Right lung (tissue), 5 donors: Measurements from ENCODE around the gene SLC22A23. TPM values are rescaled to one million over a fixed set of nuclear protein-coding genes. Genes with fewer than 3 reads are reported as not detected.
A peak's percentile ranks its signal among the peaks of the same experiment; 100 is the strongest.

Experiments used
- DNase-seq, 2 donors: peaks; one replicate each; pipeline ENCODE4 v3.0.0-alpha.2; 2013
- polyA plus RNA-seq, 5 donors: library from polyadenylated mRNA; unstranded; fragments of 120-200 nt; gene quantifications; one replicate each; pipeline versions ENCODE4 v1.2.1 to v1.2.3, GENCODE V29; 2013; ENCODE audit warnings: inconsistent platforms in 1 of 5, low replicate concordance in 1 of 5; ENCODE audit not compliant: insufficient read length in 5 of 5, insufficient read depth in 1 of 5

Gene SLC22A23
- polyA plus RNA-seq, 5 donors, result 16.2 to 24.7 (median 18.1) TPM

DNA sequence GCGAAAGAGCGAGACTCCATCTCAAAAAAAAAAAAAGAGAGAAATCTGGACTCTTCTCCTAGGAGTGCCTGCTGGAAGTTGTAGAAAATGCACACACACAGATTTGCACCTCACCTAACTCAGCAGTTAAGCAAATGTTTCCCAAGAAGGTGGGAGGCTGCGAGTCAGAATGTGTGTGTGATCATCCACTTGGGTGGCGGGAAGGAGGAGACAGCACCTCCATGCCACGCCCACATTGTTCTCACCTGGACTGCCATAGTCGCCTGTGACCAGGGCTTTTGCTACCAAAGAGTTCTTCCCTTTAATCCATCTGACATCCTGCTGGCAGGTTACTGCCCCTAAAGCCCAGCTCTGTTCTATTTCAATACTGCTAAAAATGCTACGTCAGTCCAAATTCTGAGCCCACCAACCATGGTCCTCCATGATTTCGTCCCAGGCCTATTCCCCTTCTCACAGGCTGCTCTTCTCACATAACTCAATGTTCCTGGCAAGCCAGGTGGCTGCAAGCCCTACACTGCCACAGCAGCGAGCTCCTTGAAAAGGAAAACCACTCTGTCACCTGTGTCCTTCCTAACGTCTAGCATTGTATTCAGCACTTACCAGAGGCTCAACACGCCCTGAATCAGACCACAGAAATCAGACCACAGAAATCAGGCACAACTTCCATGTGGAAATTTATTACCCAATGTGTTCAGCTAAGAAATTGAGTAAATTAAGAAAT lies 120.6 kb downstream of the SLC22A23 start:
- DNase-seq, result no peak

DNA sequence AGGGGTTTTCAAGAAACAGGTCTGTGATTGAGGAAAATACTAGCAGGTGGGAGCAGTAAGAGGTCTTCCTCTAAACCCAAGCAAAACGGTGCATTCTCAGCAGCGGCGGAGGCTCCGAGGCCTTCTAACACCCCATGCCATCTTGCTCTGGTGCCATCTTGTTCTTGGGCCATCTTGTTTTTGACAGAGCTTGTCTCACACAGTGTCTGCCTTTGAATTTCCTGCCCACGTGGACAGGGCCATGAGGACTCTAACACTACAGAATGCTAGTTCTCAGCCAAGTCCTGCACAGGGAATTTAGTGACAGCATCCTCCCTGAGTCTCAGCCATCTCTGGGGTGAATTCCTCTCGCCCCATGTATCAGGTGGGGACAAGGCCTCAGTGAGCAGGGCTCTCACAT lies 121.7 kb downstream of the SLC22A23 start:
- no peak for DNase-seq

DNA sequence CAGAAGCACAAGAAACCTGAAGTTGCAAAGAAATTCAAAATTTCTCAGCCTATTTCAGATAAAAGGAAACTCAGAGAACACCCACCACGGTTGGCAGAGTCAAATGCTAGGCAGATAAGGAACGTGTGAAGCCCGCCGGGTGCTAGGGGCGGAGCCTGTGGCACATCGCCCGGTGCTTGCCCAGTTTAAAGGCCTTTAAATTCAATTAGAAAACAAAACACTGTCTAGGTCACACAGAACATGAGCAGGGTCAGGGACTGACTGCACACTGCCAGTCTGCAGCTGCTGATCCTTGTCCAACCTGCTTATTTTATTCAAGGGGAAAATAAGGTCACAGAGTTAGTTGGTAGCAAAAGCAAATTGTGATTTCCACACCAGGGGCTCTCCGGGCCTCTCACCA lies 122.3 kb downstream of the SLC22A23 start:
- no peak for DNase-seq

DNA sequence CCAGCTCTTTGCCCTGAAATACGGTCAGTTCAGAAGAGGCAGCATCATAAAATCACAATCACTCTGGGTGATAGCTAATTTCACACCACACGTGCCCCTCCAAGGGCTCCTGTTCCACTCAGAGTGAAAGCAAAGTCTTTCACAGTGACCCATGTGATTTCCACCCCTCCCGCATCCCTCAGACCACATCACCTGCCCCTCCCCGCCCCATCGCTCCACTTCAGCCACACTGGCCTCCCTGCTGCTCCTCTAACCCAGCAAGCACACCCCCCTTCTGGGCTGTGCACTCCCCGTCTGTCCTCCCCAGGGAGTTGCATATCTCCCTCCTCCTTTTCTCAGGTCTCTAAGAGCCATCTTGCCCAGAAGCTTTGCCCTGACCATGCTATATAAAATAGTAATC lies 123.6 kb downstream of the SLC22A23 start:
- no peak for DNase-seq

DNA sequence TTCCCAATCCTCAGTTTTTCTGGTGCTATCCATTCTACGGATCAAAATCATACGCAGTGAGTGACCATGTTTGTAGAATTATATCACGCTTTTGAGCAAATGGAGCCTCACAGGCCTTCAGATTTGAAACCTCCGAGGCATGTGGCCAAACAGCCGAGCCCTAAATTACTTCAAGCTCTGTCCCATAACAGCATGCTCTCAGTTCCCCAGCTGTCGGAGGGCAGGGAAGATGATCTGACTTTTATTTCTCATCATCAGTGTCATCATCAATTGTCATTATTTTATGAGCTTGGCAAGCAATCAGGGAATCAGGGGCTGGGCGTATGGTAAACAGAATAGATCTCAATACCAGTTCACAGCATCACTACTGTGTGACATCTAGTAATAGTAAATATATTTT lies 124.9 kb downstream of the SLC22A23 start:
- no peak for DNase-seq

DNA sequence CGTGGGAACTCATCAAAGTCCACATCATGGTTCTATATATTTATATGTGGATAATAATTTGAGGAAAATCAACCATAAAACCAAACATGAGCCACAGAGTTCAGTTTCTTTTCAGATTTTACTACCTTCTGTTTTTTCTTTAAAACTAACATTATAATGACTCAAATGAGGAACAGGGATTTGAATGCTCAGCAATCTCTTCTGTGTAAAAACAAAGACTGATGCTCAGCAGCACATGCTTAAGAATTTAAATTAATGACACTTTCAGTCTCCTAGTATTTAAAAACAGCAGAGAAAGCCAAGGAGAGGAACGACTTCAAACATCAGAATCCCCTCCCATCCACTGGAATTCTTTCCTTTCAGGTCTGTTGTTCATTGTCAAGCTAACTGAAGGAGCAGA lies 125.4 kb downstream of the SLC22A23 start:
- no peak for DNase-seq

DNA sequence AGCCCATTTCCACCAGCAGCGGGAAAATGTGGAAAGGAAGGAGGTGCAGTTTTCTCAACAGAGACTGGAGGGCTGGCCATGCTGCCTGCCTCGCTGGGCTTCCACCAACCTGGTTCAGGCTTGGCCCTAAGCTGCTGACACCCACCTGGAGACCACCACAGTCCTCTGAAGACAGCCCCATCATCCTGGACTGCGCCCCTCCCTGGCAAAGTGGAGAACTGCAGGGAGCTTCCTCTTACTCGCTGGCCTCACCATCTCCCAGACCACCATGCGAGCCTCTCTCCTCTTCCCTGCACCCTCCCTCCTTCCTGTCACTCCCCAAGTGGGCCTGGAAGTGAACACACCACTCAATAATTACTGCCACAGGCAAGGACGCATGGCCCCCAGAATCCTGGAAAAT lies 126.7 kb downstream of the SLC22A23 start:
- no peak for DNase-seq

DNA sequence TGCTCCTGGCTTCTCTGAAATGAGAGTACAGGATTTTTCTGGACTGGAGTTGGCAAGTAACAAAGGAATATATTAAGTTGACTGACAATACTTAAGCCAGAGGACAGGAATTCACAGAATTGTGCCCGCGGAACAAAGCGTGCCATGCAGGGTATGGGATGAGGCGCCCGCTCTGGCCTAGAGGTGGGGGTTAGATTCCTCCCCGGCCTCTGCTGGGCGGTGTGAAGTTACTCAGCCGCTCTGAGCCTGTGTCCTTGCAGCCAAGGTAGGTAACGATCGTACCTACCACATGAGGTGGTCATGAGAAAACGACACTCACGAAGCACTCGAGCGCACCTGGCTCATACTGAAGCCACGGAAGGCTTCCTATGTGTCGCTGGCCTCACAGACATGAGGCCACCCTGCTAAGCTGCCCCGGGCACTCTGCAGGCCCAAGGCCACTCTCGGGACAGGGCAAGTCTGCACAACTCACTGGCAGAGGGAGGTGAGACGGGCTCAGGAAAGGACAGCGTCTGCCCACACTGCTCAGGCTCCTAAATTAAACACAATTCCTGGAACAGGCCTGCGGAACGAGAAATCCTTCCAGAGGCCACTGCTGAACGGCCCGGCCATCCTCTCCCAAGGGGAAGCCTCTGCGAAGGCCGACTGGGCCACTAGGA lies 127.3 kb downstream of the SLC22A23 start:
- no peak for DNase-seq

DNA sequence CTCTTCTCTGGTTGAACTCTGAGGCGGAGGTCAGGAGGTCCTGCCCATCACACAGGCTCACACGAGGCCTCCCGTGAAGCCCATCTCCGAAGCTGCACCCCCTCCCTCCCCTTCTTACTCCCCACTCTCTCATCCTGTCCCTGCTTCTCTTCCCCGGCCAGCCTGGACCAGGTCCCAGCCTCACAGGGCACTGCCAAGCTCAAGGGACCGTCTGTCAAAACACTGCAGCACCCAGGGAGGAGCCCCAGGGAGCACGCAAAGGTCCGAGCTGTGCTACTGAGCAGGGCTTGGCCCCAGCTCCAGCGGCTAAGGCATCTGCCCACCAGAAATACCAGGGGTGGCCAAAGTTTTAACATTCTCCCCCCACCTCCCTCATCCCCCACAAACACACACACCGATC lies 128.1 kb downstream of the SLC22A23 start:
- no peak for DNase-seq

DNA sequence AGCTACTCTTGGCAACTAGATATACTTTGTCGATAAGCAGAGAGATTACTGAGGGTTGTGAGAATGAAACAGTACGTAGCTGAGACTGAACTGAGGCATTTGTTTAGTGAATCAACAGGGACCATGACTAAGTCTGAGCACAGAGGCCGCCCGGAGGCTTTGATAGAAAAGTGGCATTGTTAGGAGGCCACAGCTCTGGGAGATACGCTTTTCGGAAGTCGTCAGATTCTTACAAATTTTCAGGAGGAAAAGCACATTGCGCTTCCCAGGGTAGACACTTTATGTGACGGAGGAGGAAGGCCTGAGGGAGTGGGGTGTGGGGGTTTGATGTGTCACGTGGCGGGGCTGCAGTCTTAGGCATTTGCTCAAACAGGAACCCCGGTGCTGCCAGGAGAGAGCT lies 128.7 kb downstream of the SLC22A23 start:
- DNase-seq, result no peak

DNA sequence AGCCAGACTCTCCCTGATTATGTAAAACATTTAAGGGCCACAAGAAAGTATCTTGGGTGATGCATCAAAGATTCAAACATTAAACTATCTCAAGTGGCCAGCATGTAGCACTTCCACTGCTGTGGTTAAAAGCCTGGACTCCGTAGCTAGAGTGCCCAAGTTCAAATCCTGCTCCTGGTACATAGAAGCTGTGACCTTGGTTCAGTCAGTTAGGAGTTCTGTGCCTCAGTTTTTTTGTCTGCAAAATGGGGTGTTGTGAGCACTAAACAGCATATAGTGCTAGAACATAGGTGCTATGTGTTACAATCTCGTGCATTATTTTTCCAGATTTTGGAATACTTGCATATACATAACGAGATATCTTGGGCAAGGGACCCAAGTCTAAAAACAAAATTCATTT lies 129.4 kb downstream of the SLC22A23 start:
- DNase-seq, result no peak

DNA sequence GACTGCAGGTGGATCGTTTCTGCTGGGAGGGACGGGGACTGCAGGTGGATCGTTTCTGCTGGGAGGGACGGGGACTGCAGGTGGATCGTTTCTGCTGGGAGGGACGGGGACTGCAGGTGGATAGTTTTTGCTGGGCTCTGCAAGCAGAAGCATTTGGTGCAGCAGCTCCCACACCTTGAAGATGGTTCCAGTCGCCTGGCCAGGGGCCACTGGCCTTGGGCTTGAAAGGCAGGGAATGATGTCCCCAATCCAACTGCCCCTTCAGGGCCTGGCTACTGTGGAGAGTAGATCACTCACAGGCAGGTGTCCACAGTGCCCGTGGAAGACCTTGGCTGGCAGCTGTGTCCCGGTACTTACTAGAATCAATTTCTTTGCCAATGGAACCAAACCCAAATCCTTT lies 129.9 kb downstream of the SLC22A23 start:
- DNase-seq, result no peak

DNA sequence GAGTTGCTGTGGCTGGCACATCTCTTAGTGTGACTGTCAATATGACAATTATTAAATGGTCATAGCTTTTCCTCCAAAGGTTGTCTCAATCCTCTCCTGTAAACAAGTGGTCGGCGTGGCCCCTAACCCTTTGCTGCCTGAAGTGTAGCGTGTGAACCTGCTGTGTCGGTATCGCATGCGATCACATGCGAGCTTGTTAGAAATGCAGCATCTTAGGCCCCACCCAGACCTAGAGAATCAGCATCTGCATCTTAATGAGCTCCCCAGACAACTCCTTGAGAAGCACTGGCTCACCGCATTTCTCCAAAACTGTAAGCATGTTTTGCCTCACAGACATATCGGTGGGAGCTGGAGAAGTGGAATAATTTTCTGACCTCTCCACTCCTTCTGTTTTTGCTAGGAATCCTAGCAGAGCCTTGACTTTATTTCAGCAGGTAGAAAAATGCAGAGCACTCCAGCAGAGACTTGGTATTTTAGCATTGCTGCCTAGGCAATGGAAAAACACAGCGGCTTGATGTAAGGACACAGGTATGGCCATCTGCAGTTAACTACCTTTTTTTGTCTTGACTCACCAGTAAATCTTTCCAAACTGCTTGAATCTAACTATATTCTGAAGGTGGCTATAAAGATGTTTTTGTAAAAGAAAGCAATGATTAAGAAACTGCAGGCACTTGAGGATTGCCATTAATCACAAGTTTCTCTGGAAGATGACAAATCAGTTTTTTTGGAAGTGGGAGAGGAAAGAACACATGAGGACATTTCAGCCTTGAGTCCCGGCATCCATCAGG lies 130.5 kb downstream of the SLC22A23 start:
- DNase-seq, result no peak

DNA sequence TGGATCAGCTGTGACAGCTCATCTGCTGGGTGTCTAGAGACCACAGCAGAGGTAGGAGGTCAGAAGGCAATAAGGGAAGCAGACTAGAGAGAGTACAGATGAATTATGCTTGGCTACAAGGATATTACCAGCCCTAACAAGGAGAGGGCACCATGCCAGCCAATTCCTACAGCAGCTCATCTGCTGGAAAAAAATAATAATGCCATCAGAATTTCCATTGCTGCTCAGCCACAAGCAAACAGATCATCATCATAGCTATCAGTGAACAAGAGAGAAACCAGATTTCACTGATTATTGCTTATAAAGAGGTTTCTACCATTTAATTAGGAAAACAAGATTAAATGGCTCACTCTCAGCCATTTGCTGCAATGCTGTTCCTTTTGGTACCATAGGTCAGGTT lies 131.6 kb downstream of the SLC22A23 start:
- peak in 1 of 2 donors; percentile 74 for DNase-seq

DNA sequence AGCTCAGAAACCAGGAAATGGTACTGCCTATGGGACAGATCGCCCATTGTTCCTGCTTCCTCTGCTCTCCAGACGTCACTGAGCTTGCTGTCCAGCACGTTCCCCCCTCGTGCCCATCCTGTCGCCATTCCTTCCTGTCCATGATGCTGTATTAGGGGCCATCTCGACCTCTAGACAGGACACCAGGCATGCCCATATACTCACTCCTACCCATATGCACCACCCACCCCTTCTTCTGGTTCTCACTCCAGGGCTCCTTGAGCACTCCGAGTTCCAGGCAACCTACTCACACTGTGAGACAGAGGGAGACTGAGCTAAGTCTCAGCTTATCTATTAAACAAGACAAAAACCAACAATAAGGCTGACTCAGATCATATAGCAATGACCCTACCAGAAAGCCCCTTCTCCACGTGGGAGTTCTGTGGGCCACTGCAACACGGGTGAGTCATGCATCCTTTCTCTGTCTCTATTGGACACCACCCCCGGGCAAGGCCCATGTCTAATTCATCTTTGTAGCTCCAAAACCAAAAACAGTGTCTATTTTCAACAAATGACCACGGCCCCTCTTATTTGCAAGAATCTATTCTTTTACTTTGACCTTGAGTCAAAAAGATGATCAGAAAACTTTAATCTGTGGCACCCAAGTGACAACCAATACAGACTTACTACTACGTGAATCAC lies 132.4 kb downstream of the SLC22A23 start:
- DNase-seq, result no peak

DNA sequence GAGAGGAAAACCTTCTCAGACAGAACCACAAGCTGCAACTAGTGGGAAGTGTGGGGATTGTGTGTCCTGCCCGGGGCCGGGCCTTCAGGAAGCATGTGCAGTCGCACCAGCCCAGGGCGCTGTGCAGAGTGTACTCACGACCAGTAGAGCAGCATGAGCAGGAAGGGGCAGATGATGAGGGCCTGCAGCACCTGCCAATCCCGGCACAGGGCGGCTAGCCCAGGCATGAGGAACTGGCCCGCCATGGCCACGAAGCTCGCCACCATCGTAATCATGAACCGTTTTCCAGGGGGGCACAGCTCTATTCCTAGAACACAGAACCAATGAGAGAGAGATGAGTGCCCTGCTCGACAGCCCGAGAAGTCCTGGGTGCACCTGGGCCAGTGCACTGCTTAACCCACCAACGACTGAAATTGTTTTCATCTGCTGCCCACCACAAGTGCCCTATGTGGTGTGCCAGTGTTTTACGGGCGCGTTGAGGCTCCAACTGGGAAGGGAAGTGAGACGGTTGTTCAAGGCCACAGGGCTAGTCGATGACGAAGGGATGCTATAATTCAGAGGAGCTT lies 133.1 kb downstream of the SLC22A23 start:
- DNase-seq, result no peak

DNA sequence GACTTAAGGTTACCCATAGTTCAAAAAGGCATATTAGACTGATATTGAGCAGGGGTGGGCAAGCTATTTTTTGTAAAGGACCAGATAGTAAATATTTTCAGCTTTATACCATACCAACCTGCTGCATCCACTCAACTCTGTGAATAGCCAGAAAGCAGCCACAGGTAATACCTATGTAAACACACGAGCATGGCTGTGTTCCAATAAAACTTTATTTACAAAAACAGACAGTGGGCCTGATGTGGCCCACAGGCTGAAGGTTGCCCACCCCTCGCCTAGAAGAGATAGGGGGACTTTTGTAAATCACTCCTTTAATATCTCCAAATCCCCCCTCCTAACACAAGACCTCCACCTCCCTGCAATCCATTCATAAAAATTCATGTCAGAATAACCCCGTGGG lies 133.7 kb downstream of the SLC22A23 start:
- no peak for DNase-seq

DNA sequence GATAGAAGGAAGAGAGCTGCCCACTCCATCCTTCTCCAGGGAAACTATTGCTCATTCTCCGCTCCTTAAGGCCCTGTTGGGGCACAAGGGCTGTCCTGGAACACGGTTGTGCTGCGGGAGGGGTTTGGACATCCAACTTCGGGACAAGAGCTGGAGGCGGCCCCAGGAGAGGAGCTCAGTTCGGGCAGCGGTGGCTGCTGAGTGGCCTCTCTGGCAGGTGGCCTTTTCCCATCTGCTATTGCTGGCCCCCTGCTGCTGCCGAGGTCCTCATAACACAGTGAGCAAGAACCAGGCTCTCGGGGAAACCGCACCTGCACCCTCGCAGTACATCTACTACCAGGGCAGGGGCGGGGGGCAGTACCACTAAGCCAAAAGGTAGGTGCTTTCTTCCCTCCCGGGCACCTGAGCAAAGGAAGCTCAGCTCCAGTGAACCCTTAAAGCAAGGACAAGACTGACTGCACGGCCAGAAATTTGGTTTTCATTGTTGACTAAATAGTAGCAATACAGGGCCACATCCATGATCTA lies 134.4 kb downstream of the SLC22A23 start:
- no peak for DNase-seq

DNA sequence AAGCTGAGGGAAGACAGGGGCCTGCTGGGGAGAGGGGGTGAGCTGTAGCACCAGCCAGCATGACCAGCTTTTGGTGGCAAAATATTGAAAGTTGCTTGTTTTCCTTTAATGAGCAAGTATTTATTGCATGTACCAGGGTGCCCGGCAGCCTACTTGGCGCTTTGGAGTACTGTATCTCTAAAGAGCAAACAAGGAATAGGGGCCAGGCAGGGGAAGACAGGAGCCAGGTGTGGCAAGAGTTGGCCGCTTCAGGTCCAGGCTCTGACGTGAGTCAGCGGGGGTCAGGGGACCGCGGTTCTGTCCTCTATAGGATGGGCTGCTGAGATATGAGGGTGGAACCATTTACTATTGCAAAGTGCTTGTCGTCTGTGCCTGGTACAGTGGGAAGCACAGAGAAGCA lies 135.0 kb downstream of the SLC22A23 start:
- no peak for DNase-seq

DNA sequence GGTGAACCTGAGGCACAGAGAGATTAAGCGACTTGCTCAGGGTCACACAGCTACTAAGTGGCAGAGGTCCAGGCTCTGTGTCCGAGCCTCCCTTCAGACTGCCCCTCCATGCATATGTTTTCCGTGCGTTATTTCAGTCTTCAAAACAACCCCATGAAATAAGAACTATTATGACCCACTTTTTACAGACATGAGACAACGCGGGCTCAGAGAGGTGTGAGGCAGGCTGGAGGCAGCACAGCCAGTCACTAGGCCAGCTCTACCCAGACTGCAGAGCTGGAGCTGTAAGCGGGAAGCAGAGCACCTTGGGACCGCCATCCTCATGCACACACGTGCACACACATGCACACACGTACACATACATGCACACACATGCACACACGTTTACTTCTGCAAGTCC lies 135.8 kb downstream of the SLC22A23 start:
- DNase-seq, result no peak

DNA sequence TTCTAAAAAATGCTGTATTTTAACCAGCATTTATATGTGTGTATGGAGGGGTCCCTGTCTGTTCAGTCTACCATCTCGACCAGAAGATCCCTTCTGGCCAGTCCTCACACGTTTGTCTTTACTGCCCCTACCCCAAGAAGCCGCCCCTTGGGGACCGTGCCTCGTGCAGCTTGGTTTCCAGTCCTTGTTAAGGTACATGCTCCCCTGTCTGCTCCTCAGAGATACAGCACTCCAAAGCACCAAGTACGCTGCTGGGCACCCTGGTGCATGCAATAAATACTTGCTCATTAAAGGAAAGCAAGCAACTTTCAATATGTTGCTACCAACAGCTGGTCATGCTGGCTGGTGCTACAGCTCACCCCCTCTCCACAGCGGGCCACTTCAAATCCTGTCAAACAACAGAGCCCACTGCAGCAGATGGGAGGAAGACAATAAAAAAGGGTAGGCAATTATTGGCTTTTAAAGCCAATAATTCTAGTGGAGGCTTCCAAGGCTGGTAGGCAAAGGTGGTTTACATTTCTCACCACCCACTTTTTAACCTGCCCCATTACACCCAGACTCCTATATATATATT lies 136.5 kb downstream of the SLC22A23 start:
- DNase-seq, result no peak
